Endothelial cell (in vitro differentiated cells): Measurements from ENCODE around the gene CSNK1G1. TPM values are rescaled to one million over a fixed set of nuclear protein-coding genes. Genes with fewer than 3 reads are reported as not detected.
"Not testable (repeated sequence)": the region's sequence is repeated elsewhere in the genome, so short reads cannot be mapped to it uniquely, and the experiment has no call there.

Source experiments
- DNase-seq: peaks from one replicate; pipeline ENCODE4 v3.0.0; 2021; ENCODE audit warnings: low spot score
- H3K27ac Mint-ChIP-seq: one replicate; pipeline ENCODE4 v1.8.0; 2021; ENCODE audit warnings: mixed read lengths, inconsistent platforms; ENCODE audit not compliant: unreplicated experiment
- H3K27me3 Mint-ChIP-seq: one replicate; pipeline ENCODE4 v1.8.0; 2021; ENCODE audit warnings: mild to moderate bottlenecking, moderate library complexity, mixed read lengths, inconsistent platforms; ENCODE audit not compliant: unreplicated experiment
- H3K36me3 Mint-ChIP-seq: one replicate; pipeline ENCODE4 v1.8.0; 2021; ENCODE audit warnings: mild to moderate bottlenecking, low read depth, mixed read lengths, inconsistent platforms; ENCODE audit not compliant: unreplicated experiment
- H3K4me1 Mint-ChIP-seq: one replicate; pipeline ENCODE4 v1.8.0; 2021; ENCODE audit warnings: mild to moderate bottlenecking, mixed read lengths, inconsistent platforms; ENCODE audit not compliant: unreplicated experiment
- H3K4me3 Mint-ChIP-seq: one replicate; pipeline ENCODE4 v1.8.0; 2021; ENCODE audit warnings: mild to moderate bottlenecking, mixed read lengths, inconsistent platforms; ENCODE audit not compliant: unreplicated experiment
- H3K9me3 Mint-ChIP-seq: one replicate; pipeline ENCODE4 v1.8.0; 2021; ENCODE audit warnings: mixed read lengths, inconsistent platforms; ENCODE audit not compliant: unreplicated experiment
- total RNA-seq: library from RNA; stranded (reverse); fragmentation: NEBNext Ultra II Directional; extraction: Animal tissue kit (Norgen Biotek cat#: 25700); gene quantifications from one replicate; pipeline ENCODE4 v1.2.1, GENCODE V29; 2021; ENCODE audit not compliant: unreplicated experiment
- TF ChIP-seq, protein P1 (sequence below): fragments of 200-600 bp; sonication (generic); IDR thresholded peaks from one replicate; pipeline ENCODE4 v1.5.0; 2021; ENCODE audit warnings: antibody characterized with exemption; ENCODE audit not compliant: unreplicated experiment

Gene CSNK1G1
- total RNA-seq, 1 donor from 2014 or later = 22.9 TPM

DNA sequence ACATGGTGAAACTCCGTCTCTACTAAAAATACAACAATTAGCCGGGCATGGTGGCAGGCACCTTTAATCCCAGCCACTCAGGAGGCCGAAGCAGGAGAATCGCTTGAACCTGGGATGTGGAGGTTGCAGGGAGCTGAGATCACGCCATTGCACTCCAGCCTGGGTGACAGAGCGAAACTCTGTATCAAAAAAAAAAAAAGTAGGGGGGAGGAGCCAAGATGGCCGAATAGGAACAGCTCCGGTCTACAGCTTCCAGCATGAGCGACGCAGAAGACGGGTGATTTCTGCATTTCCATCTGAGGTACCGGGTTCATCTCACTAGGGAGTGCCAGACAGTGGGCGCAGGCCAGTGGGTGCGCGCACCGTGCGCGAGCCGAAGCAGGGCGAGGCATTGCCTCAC lies 29.5 kb downstream of the CSNK1G1 start:
- not testable (repeated sequence) for H3K9me3 Mint-ChIP-seq, H3K4me3 Mint-ChIP-seq, H3K27me3 Mint-ChIP-seq, H3K27ac Mint-ChIP-seq, H3K4me1 Mint-ChIP-seq, DNase-seq, H3K36me3 Mint-ChIP-seq

DNA sequence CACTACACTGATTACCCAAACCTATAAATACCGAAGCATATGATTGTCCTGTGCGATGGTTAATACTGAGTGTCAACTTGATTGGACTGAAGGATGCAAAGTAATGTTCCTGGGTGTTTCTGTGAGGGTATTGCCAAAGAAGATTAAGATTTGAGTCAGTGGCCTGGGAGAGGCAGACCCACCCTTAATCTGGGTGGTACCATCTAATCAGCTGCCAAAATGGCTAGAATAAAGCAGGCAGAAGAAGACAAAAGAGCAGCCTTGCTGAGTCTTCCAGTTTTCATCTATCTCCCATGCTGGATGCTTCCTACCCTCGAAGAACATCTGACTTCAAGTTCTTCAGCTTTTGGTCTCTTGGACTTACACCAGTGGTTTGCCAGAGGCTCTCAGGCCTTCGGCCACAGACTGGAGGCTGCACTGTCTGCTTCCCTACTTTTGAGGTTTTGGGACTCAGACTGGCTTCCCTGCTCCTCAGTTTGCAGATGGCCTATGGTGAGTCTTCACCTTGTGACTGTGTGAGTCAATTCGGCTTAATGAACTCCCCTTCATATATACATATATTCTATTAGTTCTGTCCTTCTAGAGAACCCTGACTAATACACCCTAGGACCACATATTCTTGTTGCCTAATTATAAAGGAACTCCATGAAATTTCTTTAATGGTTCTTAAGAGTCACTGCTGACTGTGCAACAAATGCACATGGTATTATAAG lies 31.7 kb downstream of the CSNK1G1 start:
- Mint-ChIP-seq H3K36me3 (no peaks in the 10 kb centered on the region), H3K4me1 (no peaks in the 10 kb centered on the region), H3K4me3 (no peak overlapping the region), H3K27me3 (no peaks in the 10 kb centered on the region), H3K9me3 (no peaks in the 10 kb centered on the region), H3K27ac (no peak overlapping the region)
- TF ChIP-seq, protein P1, sequence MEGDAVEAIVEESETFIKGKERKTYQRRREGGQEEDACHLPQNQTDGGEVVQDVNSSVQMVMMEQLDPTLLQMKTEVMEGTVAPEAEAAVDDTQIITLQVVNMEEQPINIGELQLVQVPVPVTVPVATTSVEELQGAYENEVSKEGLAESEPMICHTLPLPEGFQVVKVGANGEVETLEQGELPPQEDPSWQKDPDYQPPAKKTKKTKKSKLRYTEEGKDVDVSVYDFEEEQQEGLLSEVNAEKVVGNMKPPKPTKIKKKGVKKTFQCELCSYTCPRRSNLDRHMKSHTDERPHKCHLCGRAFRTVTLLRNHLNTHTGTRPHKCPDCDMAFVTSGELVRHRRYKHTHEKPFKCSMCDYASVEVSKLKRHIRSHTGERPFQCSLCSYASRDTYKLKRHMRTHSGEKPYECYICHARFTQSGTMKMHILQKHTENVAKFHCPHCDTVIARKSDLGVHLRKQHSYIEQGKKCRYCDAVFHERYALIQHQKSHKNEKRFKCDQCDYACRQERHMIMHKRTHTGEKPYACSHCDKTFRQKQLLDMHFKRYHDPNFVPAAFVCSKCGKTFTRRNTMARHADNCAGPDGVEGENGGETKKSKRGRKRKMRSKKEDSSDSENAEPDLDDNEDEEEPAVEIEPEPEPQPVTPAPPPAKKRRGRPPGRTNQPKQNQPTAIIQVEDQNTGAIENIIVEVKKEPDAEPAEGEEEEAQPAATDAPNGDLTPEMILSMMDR = no peak
- DNase-seq = no peak

DNA sequence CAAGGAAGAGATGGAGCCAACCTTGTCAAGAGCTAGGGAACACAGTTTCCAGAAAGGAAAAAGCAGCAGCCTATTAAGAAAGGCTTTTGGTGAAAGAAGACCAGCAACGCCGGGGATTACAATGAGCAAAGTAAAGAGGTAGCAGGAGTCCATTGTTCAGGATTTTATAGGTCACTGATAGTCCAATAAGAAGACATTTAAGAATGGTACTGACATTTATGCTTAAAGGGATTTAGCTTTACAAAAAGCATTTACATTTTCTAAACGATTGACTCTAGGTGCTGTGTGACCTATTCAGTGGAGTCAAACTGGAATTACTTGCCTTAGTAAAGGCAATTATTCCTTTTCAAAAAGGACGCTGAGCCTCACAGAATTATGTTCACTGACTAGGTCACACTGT lies 40.8 kb downstream of the CSNK1G1 start:
- TF ChIP-seq, protein P1 = no peak
- H3K9me3 Mint-ChIP-seq = no peaks in the 10 kb centered on the region
- H3K27ac Mint-ChIP-seq = no peak overlapping the region
- H3K36me3 Mint-ChIP-seq = no peaks in the 10 kb centered on the region
- no peak for DNase-seq
- H3K4me1 Mint-ChIP-seq = peaks cover 2% of the 10 kb centered on the region
- H3K4me3 Mint-ChIP-seq = no peak overlapping the region
- H3K27me3 Mint-ChIP-seq = no peaks in the 10 kb centered on the region

DNA sequence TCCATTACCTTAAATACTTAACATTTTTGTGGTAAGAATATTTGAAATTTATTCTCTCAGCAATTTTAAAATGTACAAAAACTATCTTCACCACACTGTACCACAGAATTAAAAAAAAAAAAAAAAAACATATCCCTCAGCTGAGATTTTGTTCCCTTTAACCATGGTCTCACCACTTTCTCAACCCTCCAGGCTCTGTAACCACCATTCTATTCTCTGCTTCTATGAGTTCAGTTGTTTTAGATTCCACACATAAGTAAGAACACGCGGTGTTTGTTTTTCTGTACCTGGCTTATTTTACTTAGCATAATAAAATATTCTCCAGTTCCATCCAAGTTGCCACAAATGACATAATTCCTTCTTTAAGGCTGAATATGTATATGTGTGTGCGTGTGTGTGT lies 41.5 kb downstream of the CSNK1G1 start:
- no peaks in the 10 kb centered on the region for H3K36me3 Mint-ChIP-seq
- H3K9me3 Mint-ChIP-seq = no peaks in the 10 kb centered on the region
- TF ChIP-seq, protein P1 = no peak
- no peak for DNase-seq
- H3K4me3 Mint-ChIP-seq = no peak overlapping the region
- H3K27me3 Mint-ChIP-seq = no peaks in the 10 kb centered on the region
- no peak overlapping the region for H3K27ac Mint-ChIP-seq
- H3K4me1 Mint-ChIP-seq = peaks cover 6% of the 10 kb centered on the region

DNA sequence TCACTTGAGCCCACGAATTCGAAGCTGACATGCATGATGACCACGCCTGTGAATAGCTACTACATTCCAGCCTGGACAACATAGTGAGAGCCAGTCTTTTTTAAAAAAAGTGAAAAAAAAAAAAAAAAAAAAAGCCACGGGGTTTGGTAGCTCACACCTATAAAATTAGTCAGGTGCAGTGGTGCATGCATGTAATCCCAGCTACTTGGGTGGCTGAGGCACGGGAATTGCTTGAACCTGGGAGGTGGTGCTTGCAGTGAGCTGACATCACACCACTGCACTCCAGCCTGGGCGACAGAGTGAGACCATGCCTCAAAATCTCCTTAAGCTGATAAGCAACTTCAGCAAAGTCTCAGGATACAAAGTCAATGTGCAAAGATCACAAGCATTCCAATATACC lies 44.4 kb downstream of the CSNK1G1 start:
- Mint-ChIP-seq H3K9me3 (no peaks in the 10 kb centered on the region), H3K4me3 (no peak overlapping the region), H3K27me3 (no peaks in the 10 kb centered on the region), H3K27ac (no peak overlapping the region), H3K36me3 (no peaks in the 10 kb centered on the region), H3K4me1 (peaks cover 8% of the 10 kb centered on the region)
- TF ChIP-seq, protein P1 = no peak
- no peak for DNase-seq
